HepG2 (cell line): Measurements from ENCODE around the gene SULT1E1. TPM values are rescaled to one million over a fixed set of nuclear protein-coding genes. Genes with fewer than 3 reads are reported as not detected.

Experiments used
- ELF3 ChIP-seq: IDR thresholded peaks from 2 replicates; pipeline ENCODE4 v1.6.1; 2016; ENCODE audit warnings: missing genetic modification reagents, missing compliant biosample characterization
- MED1 ChIP-seq: sonication (generic); formaldehyde crosslinking; IDR thresholded peaks from 2 replicates; pipeline ENCODE4 v1.4.0; 2020; ENCODE audit warnings: missing genetic modification reagents
- RNF2 ChIP-seq: fragments of 450-650 bp; conservative IDR thresholded peaks from 2 replicates; pipeline ENCODE4 v1.6.1; 2016; ENCODE audit warnings: low read depth
- RXRA ChIP-seq: sonication (generic); formaldehyde crosslinking; IDR thresholded peaks from 2 replicates; pipeline ENCODE4 v1.5.1; 2020; ENCODE audit warnings: missing genetic modification reagents
- SKI ChIP-seq: fragments of 450-650 bp; IDR thresholded peaks from one replicate; pipeline ENCODE4 v1.6.1; 2018; ENCODE audit warnings: mild to moderate bottlenecking; ENCODE audit not compliant: partially characterized antibody
- TCF7L2 ChIP-seq: IDR thresholded peaks from 2 replicates; pipeline ENCODE4 v1.6.1; 2011; ENCODE audit warnings: mild to moderate bottlenecking, low read depth, low read length, moderate library complexity
- ZFP1 ChIP-seq: IDR thresholded peaks from 2 replicates; pipeline ENCODE4 v1.6.1; 2016
- ZKSCAN5 ChIP-seq: sonication (generic); formaldehyde crosslinking; IDR thresholded peaks from 2 replicates; pipeline ENCODE4 v1.5.1; 2020; ENCODE audit warnings: mild to moderate bottlenecking, missing genetic modification reagents
- ZNF207 ChIP-seq: fragments of 450-650 bp; IDR thresholded peaks from 2 replicates; pipeline ENCODE4 v1.6.1; 2016; ENCODE audit warnings: antibody characterized with exemption, borderline replicate concordance
- ZNF547 ChIP-seq: sonication (generic); formaldehyde crosslinking; IDR thresholded peaks from 2 replicates; pipeline ENCODE4 v1.5.1; 2020; ENCODE audit warnings: mild to moderate bottlenecking, missing genetic modification reagents
- ZSCAN31 ChIP-seq: sonication (generic); formaldehyde crosslinking; IDR thresholded peaks from 2 replicates; pipeline ENCODE4 v1.5.0; 2020; ENCODE audit warnings: low read depth, mild to moderate bottlenecking, missing genetic modification reagents
- polyA plus RNA-seq, 8 experiments: library from polyadenylated mRNA; depleted of rRNA in 3 of 8; stranded (reverse) in 7 of 8; unstranded in 1 of 8; fragments of >200 nt; fragmentation: Illumina TruSeq in 4 of 8; extraction: Trizol in 4 of 8; gene quantifications; 2 replicates each; pipeline versions ENCODE4 v1.2.1 to v1.2.3, GENCODE V29; 2011 to 2016; ENCODE audit warnings: low read depth in 4 of 8, missing spikeins in 1 of 8, mixed read lengths in 1 of 8; ENCODE audit not compliant: insufficient read depth in 1 of 8
- total RNA-seq, 5 experiments: library from RNA; depleted of rRNA; stranded (reverse); fragments of >200 nt; fragmentation: Illumina TruSeq; extraction: Trizol; gene quantifications; 2 replicates each; pipeline ENCODE4 v1.2.3, GENCODE V29; 2016; ENCODE audit warnings: low read depth in 1 of 5
- TF ChIP-seq, protein P1 (sequence below): sonication (generic); formaldehyde crosslinking; IDR thresholded peaks from 2 replicates; pipeline ENCODE4 v1.4.0; 2020; ENCODE audit warnings: missing genetic modification reagents
- TF ChIP-seq, protein P2 (sequence below): conservative IDR thresholded peaks from 2 replicates; pipeline ENCODE4 v1.6.1; 2018; ENCODE audit warnings: missing genetic modification reagents
- TF ChIP-seq, protein P3 (sequence below): sonication (generic); formaldehyde crosslinking; IDR thresholded peaks from 2 replicates; pipeline ENCODE4 v1.5.0; 2020; ENCODE audit warnings: missing genetic modification reagents
- TF ChIP-seq, protein P4 (sequence below): sonication (generic); formaldehyde crosslinking; IDR thresholded peaks from 2 replicates; pipeline ENCODE4 v1.4.0; 2020; ENCODE audit warnings: missing genetic modification reagents
- TF ChIP-seq, protein P5 (sequence below), 2 experiments: fragments of 450-650 bp in 1 of 2; sonication (generic) in 1 of 2; formaldehyde crosslinking; IDR thresholded peaks; 2 replicates each; pipeline versions ENCODE4 v1.5.0 to v1.8.0; 2020 to 2022; ENCODE audit warnings: mild to moderate bottlenecking in 1 of 2, missing genetic modification reagents in 1 of 2
- TF ChIP-seq, protein P6 (sequence below): sonication (generic); formaldehyde crosslinking; IDR thresholded peaks from 2 replicates; pipeline ENCODE4 v1.4.0; 2020; ENCODE audit warnings: missing genetic modification reagents

SULT1E1 gene
- total and polyA plus RNA-seq, 2 of the 13 experiments (the other 11 are each of a cell fraction or from before 2014, with no cell fraction given): 1.7 to 3.9 TPM

DNA sequence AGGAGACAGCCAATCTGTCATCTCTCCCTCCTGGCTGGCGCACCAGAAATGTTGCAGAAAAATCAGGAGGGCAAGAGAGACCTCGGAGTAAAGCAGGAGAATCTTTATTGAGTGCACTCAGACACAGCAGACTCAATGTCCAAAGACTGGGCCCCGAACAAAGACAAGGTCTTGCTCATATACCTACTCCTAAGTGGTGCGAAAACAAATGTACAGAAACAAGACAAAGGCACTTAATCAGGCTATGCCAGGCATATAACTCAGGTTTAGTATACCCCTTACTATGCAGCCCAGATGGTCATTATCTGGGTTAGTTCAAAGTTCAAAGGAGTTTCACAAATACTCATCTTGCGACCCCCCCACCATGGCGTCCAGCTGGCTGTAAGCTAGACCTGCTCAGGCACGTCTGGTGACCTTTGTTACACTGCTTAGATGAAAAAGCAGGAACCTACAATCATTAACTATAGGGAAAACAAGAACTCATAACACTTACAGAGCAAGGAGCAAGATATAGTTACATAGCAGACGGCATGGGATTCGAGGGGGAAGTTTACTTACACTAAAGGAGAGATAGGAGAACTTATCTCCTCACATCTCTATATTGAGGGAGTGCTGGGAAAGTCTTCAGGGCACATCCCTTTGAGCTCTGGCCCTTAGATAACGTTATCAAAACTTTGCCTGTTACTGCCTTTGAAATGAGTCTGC, 27.5 kb downstream of the SULT1E1 start (continued):
- TF ChIP-seq, protein P1, sequence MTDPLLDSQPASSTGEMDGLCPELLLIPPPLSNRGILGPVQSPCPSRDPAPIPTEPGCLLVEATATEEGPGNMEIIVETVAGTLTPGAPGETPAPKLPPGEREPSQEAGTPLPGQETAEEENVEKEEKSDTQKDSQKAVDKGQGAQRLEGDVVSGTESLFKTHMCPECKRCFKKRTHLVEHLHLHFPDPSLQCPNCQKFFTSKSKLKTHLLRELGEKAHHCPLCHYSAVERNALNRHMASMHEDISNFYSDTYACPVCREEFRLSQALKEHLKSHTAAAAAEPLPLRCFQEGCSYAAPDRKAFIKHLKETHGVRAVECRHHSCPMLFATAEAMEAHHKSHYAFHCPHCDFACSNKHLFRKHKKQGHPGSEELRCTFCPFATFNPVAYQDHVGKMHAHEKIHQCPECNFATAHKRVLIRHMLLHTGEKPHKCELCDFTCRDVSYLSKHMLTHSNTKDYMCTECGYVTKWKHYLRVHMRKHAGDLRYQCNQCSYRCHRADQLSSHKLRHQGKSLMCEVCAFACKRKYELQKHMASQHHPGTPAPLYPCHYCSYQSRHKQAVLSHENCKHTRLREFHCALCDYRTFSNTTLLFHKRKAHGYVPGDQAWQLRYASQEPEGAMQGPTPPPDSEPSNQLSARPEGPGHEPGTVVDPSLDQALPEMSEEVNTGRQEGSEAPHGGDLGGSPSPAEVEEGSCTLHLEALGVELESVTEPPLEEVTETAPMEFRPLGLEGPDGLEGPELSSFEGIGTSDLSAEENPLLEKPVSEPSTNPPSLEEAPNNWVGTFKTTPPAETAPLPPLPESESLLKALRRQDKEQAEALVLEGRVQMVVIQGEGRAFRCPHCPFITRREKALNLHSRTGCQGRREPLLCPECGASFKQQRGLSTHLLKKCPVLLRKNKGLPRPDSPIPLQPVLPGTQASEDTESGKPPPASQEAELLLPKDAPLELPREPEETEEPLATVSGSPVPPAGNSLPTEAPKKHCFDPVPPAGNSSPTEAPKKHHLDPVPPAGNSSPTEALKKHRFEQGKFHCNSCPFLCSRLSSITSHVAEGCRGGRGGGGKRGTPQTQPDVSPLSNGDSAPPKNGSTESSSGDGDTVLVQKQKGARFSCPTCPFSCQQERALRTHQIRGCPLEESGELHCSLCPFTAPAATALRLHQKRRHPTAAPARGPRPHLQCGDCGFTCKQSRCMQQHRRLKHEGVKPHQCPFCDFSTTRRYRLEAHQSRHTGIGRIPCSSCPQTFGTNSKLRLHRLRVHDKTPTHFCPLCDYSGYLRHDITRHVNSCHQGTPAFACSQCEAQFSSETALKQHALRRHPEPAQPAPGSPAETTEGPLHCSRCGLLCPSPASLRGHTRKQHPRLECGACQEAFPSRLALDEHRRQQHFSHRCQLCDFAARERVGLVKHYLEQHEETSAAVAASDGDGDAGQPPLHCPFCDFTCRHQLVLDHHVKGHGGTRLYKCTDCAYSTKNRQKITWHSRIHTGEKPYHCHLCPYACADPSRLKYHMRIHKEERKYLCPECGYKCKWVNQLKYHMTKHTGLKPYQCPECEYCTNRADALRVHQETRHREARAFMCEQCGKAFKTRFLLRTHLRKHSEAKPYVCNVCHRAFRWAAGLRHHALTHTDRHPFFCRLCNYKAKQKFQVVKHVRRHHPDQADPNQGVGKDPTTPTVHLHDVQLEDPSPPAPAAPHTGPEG (CRISPR knock-in tag): 0 out of 2 replicates have a peak, but pooled peaks have one; percentile 41
- TF ChIP-seq, protein P2, sequence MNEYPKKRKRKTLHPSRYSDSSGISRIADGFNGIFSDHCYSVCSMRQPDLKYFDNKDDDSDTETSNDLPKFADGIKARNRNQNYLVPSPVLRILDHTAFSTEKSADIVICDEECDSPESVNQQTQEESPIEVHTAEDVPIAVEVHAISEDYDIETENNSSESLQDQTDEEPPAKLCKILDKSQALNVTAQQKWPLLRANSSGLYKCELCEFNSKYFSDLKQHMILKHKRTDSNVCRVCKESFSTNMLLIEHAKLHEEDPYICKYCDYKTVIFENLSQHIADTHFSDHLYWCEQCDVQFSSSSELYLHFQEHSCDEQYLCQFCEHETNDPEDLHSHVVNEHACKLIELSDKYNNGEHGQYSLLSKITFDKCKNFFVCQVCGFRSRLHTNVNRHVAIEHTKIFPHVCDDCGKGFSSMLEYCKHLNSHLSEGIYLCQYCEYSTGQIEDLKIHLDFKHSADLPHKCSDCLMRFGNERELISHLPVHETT (CRISPR knock-in tag): no peak
- TF ChIP-seq, protein P3, sequence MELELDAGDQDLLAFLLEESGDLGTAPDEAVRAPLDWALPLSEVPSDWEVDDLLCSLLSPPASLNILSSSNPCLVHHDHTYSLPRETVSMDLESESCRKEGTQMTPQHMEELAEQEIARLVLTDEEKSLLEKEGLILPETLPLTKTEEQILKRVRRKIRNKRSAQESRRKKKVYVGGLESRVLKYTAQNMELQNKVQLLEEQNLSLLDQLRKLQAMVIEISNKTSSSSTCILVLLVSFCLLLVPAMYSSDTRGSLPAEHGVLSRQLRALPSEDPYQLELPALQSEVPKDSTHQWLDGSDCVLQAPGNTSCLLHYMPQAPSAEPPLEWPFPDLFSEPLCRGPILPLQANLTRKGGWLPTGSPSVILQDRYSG (CRISPR knock-in tag): no peak
- peak; percentile 98 for TF ChIP-seq SKI
- TF ChIP-seq ZNF547 (CRISPR knock-in tag): no peak
- TF ChIP-seq ZFP1 (CRISPR knock-in tag): peak; percentile 36
- peak; percentile 98 for TF ChIP-seq ELF3
- peak; percentile 93; the same call in 1 of the 2 replicates for TF ChIP-seq RXRA (CRISPR knock-in tag)
- TF ChIP-seq ZKSCAN5 (CRISPR knock-in tag): no peak
- TF ChIP-seq, protein P4, sequence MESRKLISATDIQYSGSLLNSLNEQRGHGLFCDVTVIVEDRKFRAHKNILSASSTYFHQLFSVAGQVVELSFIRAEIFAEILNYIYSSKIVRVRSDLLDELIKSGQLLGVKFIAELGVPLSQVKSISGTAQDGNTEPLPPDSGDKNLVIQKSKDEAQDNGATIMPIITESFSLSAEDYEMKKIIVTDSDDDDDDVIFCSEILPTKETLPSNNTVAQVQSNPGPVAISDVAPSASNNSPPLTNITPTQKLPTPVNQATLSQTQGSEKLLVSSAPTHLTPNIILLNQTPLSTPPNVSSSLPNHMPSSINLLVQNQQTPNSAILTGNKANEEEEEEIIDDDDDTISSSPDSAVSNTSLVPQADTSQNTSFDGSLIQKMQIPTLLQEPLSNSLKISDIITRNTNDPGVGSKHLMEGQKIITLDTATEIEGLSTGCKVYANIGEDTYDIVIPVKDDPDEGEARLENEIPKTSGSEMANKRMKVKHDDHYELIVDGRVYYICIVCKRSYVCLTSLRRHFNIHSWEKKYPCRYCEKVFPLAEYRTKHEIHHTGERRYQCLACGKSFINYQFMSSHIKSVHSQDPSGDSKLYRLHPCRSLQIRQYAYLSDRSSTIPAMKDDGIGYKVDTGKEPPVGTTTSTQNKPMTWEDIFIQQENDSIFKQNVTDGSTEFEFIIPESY (CRISPR knock-in tag): peak; percentile 45
- peak; percentile 78; the same call in 1 of the 2 replicates for TF ChIP-seq TCF7L2
- no peak for TF ChIP-seq RNF2
- no peak for TF ChIP-seq ZNF207
- TF ChIP-seq, protein P5, sequence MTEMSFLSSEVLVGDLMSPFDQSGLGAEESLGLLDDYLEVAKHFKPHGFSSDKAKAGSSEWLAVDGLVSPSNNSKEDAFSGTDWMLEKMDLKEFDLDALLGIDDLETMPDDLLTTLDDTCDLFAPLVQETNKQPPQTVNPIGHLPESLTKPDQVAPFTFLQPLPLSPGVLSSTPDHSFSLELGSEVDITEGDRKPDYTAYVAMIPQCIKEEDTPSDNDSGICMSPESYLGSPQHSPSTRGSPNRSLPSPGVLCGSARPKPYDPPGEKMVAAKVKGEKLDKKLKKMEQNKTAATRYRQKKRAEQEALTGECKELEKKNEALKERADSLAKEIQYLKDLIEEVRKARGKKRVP (CRISPR knock-in tag; IDR thresholded peaks at IDR 0.05): peak in 1 of 2 experiments; percentile 72; a peak in 2 of 4 replicates
- no peak for TF ChIP-seq ZSCAN31 (CRISPR knock-in tag)
- TF ChIP-seq, protein P6, sequence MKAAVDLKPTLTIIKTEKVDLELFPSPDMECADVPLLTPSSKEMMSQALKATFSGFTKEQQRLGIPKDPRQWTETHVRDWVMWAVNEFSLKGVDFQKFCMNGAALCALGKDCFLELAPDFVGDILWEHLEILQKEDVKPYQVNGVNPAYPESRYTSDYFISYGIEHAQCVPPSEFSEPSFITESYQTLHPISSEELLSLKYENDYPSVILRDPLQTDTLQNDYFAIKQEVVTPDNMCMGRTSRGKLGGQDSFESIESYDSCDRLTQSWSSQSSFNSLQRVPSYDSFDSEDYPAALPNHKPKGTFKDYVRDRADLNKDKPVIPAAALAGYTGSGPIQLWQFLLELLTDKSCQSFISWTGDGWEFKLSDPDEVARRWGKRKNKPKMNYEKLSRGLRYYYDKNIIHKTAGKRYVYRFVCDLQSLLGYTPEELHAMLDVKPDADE (CRISPR knock-in tag): no peak
- TF ChIP-seq MED1 (CRISPR knock-in tag): peak; percentile 99
